K562 (cell line): ENCODE data around the gene PTPN18. TPM values are rescaled to one million over a fixed set of nuclear protein-coding genes. Genes with fewer than 3 reads are reported as not detected.

Experiments used
- ATAC-seq: fragments of 200-7000 bp; cut with Tn5 transposase; 3 replicates; pipeline ENCODE4 v1.9.1; 2020; ENCODE audit warnings: moderate library complexity
- BruUV-seq: library from RNA; stranded (reverse); fragments of 400-500 nt; replicated peaks from 2 replicates; lab custom pipeline; 2021; lab: Mats Ljungman, UMichigan
- CTCF ChIA-PET: fragments of 300-600 bp; formaldehyde crosslinking; extraction: SDS; loops from one replicate; lab custom pipeline; 2021; ENCODE audit warnings: low intra/inter-chr PET ratio; lab: Yijun Ruan, JAX
- POLR2A ChIA-PET: fragments of 300-600, 350-650 bp; sonication (Branson Sonifier 250); formaldehyde crosslinking; extraction: SDS; loops from one replicate; lab custom pipeline; 2021; ENCODE audit warnings: antibody characterized with exemption, inconsistent platforms; lab: Yijun Ruan, JAX
- DNase-seq, 4 experiments: peaks; one replicate each; pipeline versions ENCODE4 v3.0.0 to v3.0.0-alpha.2; 2011 to 2018; ENCODE audit warnings: low spot score in 3 of 4, mixed read lengths in 3 of 4; ENCODE audit errors: extremely low read depth in 1 of 4
- FAIRE-seq: peaks from 2 replicates; lab custom pipeline; 2011; peaks lifted over from hg19 to GRCh38; lab: Jason Lieb, UNC
- H2AFZ ChIP-seq: 2 replicates; pipeline ENCODE4 v1.6.0; 2011; ENCODE audit warnings: low read depth, low read length, control low read depth, inconsistent platforms
- H3K27ac ChIP-seq: fragments of 200-600 bp; 3 replicates; pipeline ENCODE4 v1.8.0; 2011; ENCODE audit warnings: low read depth, mild to moderate bottlenecking, control low read depth, inconsistent platforms, low read length, moderate library complexity, mixed read lengths; ENCODE audit errors: extremely low read depth
- H3K27me3 ChIP-seq, 2 experiments: fragments of 300-600 bp in 1 of 2; 2 replicates in 1 of 2; 3 replicates in 1 of 2; pipeline versions ENCODE4 v1.6.0 to v1.8.0; 2011; ENCODE audit warnings: inconsistent platforms in 2 of 2, low read length in 2 of 2, mild to moderate bottlenecking in 1 of 2, mixed read lengths in 1 of 2, moderate library complexity in 1 of 2; ENCODE audit not compliant: control insufficient read depth in 2 of 2, insufficient read depth in 2 of 2
- H3K36me3 ChIP-seq: fragments of 300-600 bp; 3 replicates; pipeline ENCODE4 v1.8.0; 2011; ENCODE audit warnings: mild to moderate bottlenecking, low read length, inconsistent platforms; ENCODE audit not compliant: control insufficient read depth, insufficient read depth
- H3K4me1 ChIP-seq, 2 experiments: fragments of 200-600 bp in 1 of 2; replicated peaks in 1 of 2; 2 replicates in 1 of 2; 3 replicates in 1 of 2; pipeline versions ENCODE4 v1.5.1 to v1.8.0; 2011; ENCODE audit warnings: inconsistent platforms in 2 of 2, low read length in 2 of 2, mild to moderate bottlenecking in 1 of 2, mixed read lengths in 1 of 2, moderate library complexity in 1 of 2; ENCODE audit not compliant: control insufficient read depth in 2 of 2, insufficient read depth in 2 of 2
- H3K4me2 ChIP-seq: 2 replicates; pipeline ENCODE4 v1.6.1; 2011; ENCODE audit warnings: low read length, control low read depth, inconsistent platforms, mixed read lengths; ENCODE audit not compliant: insufficient read depth
- H3K4me3 ChIP-seq: fragments of 200-600 bp; sonication (generic), shearing (Covaris generic); 2 replicates; pipeline ENCODE4 v1.5.1; 2016; ENCODE audit warnings: control low read depth, inconsistent platforms
- H3K79me2 ChIP-seq: fragments of 200-600 bp; 3 replicates; pipeline ENCODE4 v1.8.0; 2011; ENCODE audit warnings: low read length, inconsistent platforms; ENCODE audit not compliant: control insufficient read depth, insufficient read depth
- H3K9ac ChIP-seq, 2 experiments: 2 replicates each; pipeline versions ENCODE4 v1.6.0 to v1.6.1; 2011; ENCODE audit warnings: low read depth in 2 of 2, low read length in 2 of 2, control low read depth in 1 of 2, inconsistent platforms in 1 of 2, mild to moderate bottlenecking in 1 of 2, mixed read lengths in 1 of 2; ENCODE audit not compliant: insufficient read depth in 1 of 2
- H3K9me1 ChIP-seq: one replicate; pipeline ENCODE4 v1.6.0; 2011; ENCODE audit warnings: inconsistent platforms, mild to moderate bottlenecking, low read length, moderate library complexity; ENCODE audit not compliant: control insufficient read depth, insufficient read depth
- H3K9me3 ChIP-seq: replicated peaks from 2 replicates; pipeline ENCODE4 v1.5.1; 2011; ENCODE audit warnings: low read depth, low read length, inconsistent platforms; ENCODE audit not compliant: control insufficient read depth, insufficient read depth
- H4K20me1 ChIP-seq: replicated peaks from 2 replicates; pipeline ENCODE4 v1.6.1; 2011; ENCODE audit warnings: low read length, inconsistent platforms, mixed read lengths; ENCODE audit not compliant: control insufficient read depth, insufficient read depth
- DLX4 ChIP-seq: fragments of 250-450 bp; sonication (Bioruptor Pico); IDR thresholded peaks from 2 replicates; pipeline ENCODE4 v1.6.1; 2021; ENCODE audit warnings: mild to moderate bottlenecking
- ETS2 ChIP-seq: IDR thresholded peaks from 2 replicates; pipeline ENCODE4 v1.6.1; 2016; ENCODE audit warnings: borderline replicate concordance, missing genetic modification characterization, mild to moderate bottlenecking, moderate library complexity, missing compliant biosample characterization; ENCODE audit not compliant: poor library complexity, severe bottlenecking
- KDM2B ChIP-seq: fragments of 250-450 bp; sonication (Bioruptor Pico); IDR thresholded peaks from 2 replicates; pipeline ENCODE4 v1.8.0; 2021; ENCODE audit warnings: mild to moderate bottlenecking, moderate library complexity
- MNT ChIP-seq, 2 experiments: fragments of 450-650 bp; conservative IDR thresholded peaks; 2 replicates each; pipeline ENCODE4 v1.6.1; 2017; ENCODE audit warnings: mild to moderate bottlenecking in 2 of 2, moderate library complexity in 2 of 2
- NFE2L1 ChIP-seq: fragments of 450-650 bp; IDR thresholded peaks from 2 replicates; pipeline ENCODE4 v1.6.1; 2016; ENCODE audit warnings: missing genetic modification characterization, low read depth, mild to moderate bottlenecking, missing compliant biosample characterization, moderate library complexity, borderline replicate concordance
- PATZ1 ChIP-seq: fragments of 250-450 bp; sonication (Bioruptor Pico); IDR thresholded peaks from 2 replicates; pipeline ENCODE4 v1.5.0; 2020; ENCODE audit warnings: mild to moderate bottlenecking, borderline replicate concordance
- POLR2G ChIP-seq: fragments of 200-400 bp; formaldehyde crosslinking; IDR thresholded peaks from 2 replicates; pipeline ENCODE4 v1.6.1; 2017; ENCODE audit warnings: low read depth, mild to moderate bottlenecking, antibody characterized with exemption, low read length, moderate library complexity
- PREB ChIP-seq: sonication (generic); formaldehyde crosslinking; IDR thresholded peaks from 2 replicates; pipeline ENCODE4 v1.8.1; 2023; ENCODE audit warnings: mild to moderate bottlenecking, missing genetic modification reagents
- RBM39 ChIP-seq: fragments of 200-400 bp; formaldehyde crosslinking; optimal IDR thresholded peaks from 2 replicates; pipeline ENCODE3; 2018; ENCODE audit warnings: low read depth, low read length
- USF1 ChIP-seq: sonication (generic); formaldehyde crosslinking; IDR thresholded peaks from 2 replicates; pipeline ENCODE4 v1.9.0; 2022; ENCODE audit warnings: mild to moderate bottlenecking, missing genetic modification reagents
- XRCC5 ChIP-seq: fragments of 200-400 bp; formaldehyde crosslinking; IDR thresholded peaks from 2 replicates; pipeline ENCODE4 v1.6.1; 2017; ENCODE audit warnings: low read depth, mild to moderate bottlenecking, low read length
- ZBTB2 ChIP-seq: fragments of 450-650 bp; IDR thresholded peaks from 2 replicates; pipeline ENCODE4 v1.6.1; 2016; ENCODE audit warnings: antibody characterized with exemption
- ZNF253 ChIP-seq: fragments of 250-450 bp; sonication (Bioruptor Pico); conservative IDR thresholded peaks from 2 replicates; pipeline ENCODE4 v1.6.1; 2021; ENCODE audit warnings: mild to moderate bottlenecking
- ZNF507 ChIP-seq: conservative IDR thresholded peaks from 2 replicates; pipeline ENCODE4 v1.6.1; 2017; ENCODE audit warnings: missing genetic modification characterization, missing compliant biosample characterization
- ZNF584 ChIP-seq: fragments of 200-800 bp; sonication (Bioruptor generic); IDR thresholded peaks from 2 replicates; pipeline ENCODE4 v1.6.1; 2016; ENCODE audit warnings: low read depth, mild to moderate bottlenecking, missing genetic modification characterization, missing compliant biosample characterization
- WGBS: fragments of 100-300 bp; shearing (Covaris generic); methylation state at CpG from one replicate; pipeline ENCODE4 v1.1.6; 2016; ENCODE audit warnings: low coverage, mixed read lengths; ENCODE audit not compliant: insufficient coverage; ENCODE audit errors: missing lambda C conversion rate; 5-methylcytosine and 5-hydroxymethylcytosine counted together
- in situ Hi-C: fragments of 300-500 bp; cut with MboI; formaldehyde crosslinking; loops from 4 replicates; pipeline ENCODE4 v1.15.0; 2018; ENCODE audit warnings: inconsistent platforms, mixed read lengths
- intact Hi-C: fragments of 100-400 bp; cut with micrococcal nuclease; formaldehyde crosslinking; loops from 2 replicates; pipeline ENCODE4 v1.14.2; 2022
- polyA plus RNA-seq, 8 experiments: library from polyadenylated mRNA; depleted of rRNA in 4 of 8; stranded (reverse) in 5 of 8; unstranded in 3 of 8; fragments of >200 nt; fragmentation: Nextera tagmentation in 2 of 8; fragmentation: Illumina TruSeq in 1 of 8; extraction: Ambion mirVana in 2 of 8; extraction: Trizol in 1 of 8; gene quantifications; 2 replicates each; pipeline versions ENCODE4 v1.2.1 to v1.2.3, GENCODE V29; 2011 to 2014; ENCODE audit warnings: inconsistent platforms in 1 of 8, missing spikeins in 1 of 8
- total RNA-seq, 7 experiments: library from RNA; depleted of rRNA in 6 of 7; stranded (reverse); fragments of >200 nt in 6 of 7; fragmentation: Illumina TruSeq in 2 of 7; extraction: Trizol in 2 of 7; gene quantifications; 2 replicates each; pipeline versions ENCODE4 v1.2.1 to v1.2.3, GENCODE V29; 2011 to 2021; ENCODE audit warnings: low replicate concordance in 1 of 7

PTPN18 gene
- total and polyA plus RNA-seq, 9 of the 15 experiments (the other 6 are each of a cell fraction or from before 2014, with no cell fraction given), result 11.6 to 90.7 (median 49.6) TPM

GRCh38 chr2:130359466-130359865 lies 3.6 kb downstream of the PTPN18 start:
- no peak for DNase-seq
- TF ChIP-seq ZNF507 (tag) (no peak), ZNF253 (CRISPR knock-in tag) (no peak), NFE2L1 (tag) (no peak), ETS2 (tag) (no peak), ZNF584 (CRISPR knock-in tag) (no peak), KDM2B (CRISPR knock-in tag) (no peak), XRCC5 (no peak), DLX4 (CRISPR knock-in tag) (no peak), PATZ1 (no peak), USF1 (CRISPR knock-in tag) (no peak), PREB (CRISPR knock-in tag) (no peak), MNT (conservative IDR thresholded peaks at IDR 0.05) (no peak), POLR2G (no peak), ZBTB2 (no peak), RBM39 (no peak)

More at GRCh38 chr2:130359466-130359865, 3.6 kb downstream of the PTPN18 start:
- no peak for ATAC-seq
- Histone ChIP-seq H3K9me1 (no peaks in the 10 kb centered on the region), H3K4me1 (peaks cover 5 to 32% of the 10 kb centered on the region in 2 experiments; a peak in 4 of 5 replicates), H2AFZ (no peak overlapping the region), H3K79me2 (peaks cover 19% of the 10 kb centered on the region; the same call in 2 of the 3 replicates), H3K4me2 (no peak overlapping the region), H4K20me1 (no peaks in the 10 kb centered on the region), H3K27ac (no peak overlapping the region), H3K9ac (0 out of 4 replicates have a peak overlapping the region, but pooled peaks of 1 of the 2 experiments have one; percentile 63), H3K36me3 (peaks cover 4% of the 10 kb centered on the region; the same call in 1 of the 3 replicates), H3K4me3 (no peak overlapping the region), H3K27me3 (no peaks in the 10 kb centered on the region), H3K9me3 (no peaks in the 10 kb centered on the region)
- no peak for FAIRE-seq
- 80% methylated on average over 4 of the region's 5 CpGs for WGBS
- ChIA-PET CTCF (no interaction called here), POLR2A (no interaction called here)
- intact Hi-C loops, result no loop called here
- in situ Hi-C loops, result no loop called here
- no TSS peak for BruUV-seq
